A549 (cell line): ENCODE results near the gene PGPEP1. TPM values are rescaled to one million over a fixed set of nuclear protein-coding genes. Genes with fewer than 3 reads are reported as not detected.
A peak's percentile ranks its signal among the peaks of the same experiment; 100 is the strongest.

Source experiments
- ATAC-seq, 2 experiments: fragments of 200-7000 bp in 1 of 2; fragments of >200 bp in 1 of 2; cut with Nextera tagmentation in 1 of 2; cut with Tn5 transposase in 1 of 2; 3 replicates each; pipeline versions ENCODE4 v1.8.0 to v1.9.1; 2018 to 2020; ENCODE audit warnings: mild to moderate bottlenecking in 1 of 2, moderate library complexity in 1 of 2
- CTCF ChIA-PET: fragments of 300-600 bp; sonication (Branson Sonifier 250); formaldehyde crosslinking; extraction: SDS; loops from one replicate; lab custom pipeline; 2021; ENCODE audit warnings: antibody characterized with exemption, inconsistent platforms; lab: Yijun Ruan, JAX
- POLR2A ChIA-PET: fragments of 350-600 bp; formaldehyde crosslinking; extraction: SDS; loops from one replicate; lab custom pipeline; 2021; ENCODE audit warnings: antibody characterized with exemption, inconsistent platforms; lab: Yijun Ruan, JAX
- DNase-seq, 2 experiments: peaks; one replicate each; pipeline versions ENCODE4 v3.0.0 to v3.0.0-alpha.2; 2011 to 2016; ENCODE audit warnings: low read depth in 1 of 2, low spot score in 1 of 2
- FAIRE-seq: peaks from 2 replicates; lab custom pipeline; 2011; peaks lifted over from hg19 to GRCh38; lab: Jason Lieb, UNC
- H3K27ac ChIP-seq, 2 experiments: fragments of >200 bp; sonication (Bioruptor Twin); formaldehyde crosslinking; 3 replicates each; pipeline ENCODE4 v1.5.1; 2016 to 2017
- H3K4me1 ChIP-seq: fragments of >200 bp; sonication (Bioruptor Twin); formaldehyde crosslinking; 3 replicates; pipeline ENCODE4 v1.6.1; 2016
- H3K4me2 ChIP-seq: fragments of >200 bp; sonication (Bioruptor Twin); formaldehyde crosslinking; 3 replicates; pipeline ENCODE4 v1.6.1; 2016
- H3K4me3 ChIP-seq: fragments of >200 bp; sonication (Bioruptor Twin); formaldehyde crosslinking; 3 replicates; pipeline ENCODE4 v1.5.1; 2016
- H3K9me3 ChIP-seq: fragments of >200 bp; sonication (Bioruptor Twin); formaldehyde crosslinking; 3 replicates; pipeline ENCODE4 v1.6.1; 2016
- BCL3 ChIP-seq: fragments of >200 bp; sonication (Bioruptor Twin); formaldehyde crosslinking; IDR thresholded peaks from 3 replicates; pipeline ENCODE4 v1.6.1; 2016
- CEBPB ChIP-seq, 2 experiments: fragments of >200 bp in 1 of 2; sonication (Bioruptor Twin) in 1 of 2; formaldehyde crosslinking in 1 of 2; IDR thresholded peaks; 2 replicates each; pipeline ENCODE4 v1.6.1; 2012 to 2016
- EP300 ChIP-seq, 2 experiments: fragments of >200 bp; sonication (Bioruptor Twin); formaldehyde crosslinking; IDR thresholded peaks; 2 replicates in 1 of 2; 3 replicates in 1 of 2; pipeline ENCODE4 v1.6.1; 2016 to 2017
- ESRRA ChIP-seq: fragments of 150-350 bp; IDR thresholded peaks from 2 replicates; pipeline ENCODE4 v1.6.1; 2014; ENCODE audit warnings: mild to moderate bottlenecking, low read length, borderline replicate concordance
- FOSB ChIP-seq: fragments of 250-450 bp; sonication (Bioruptor Pico); IDR thresholded peaks from 2 replicates; pipeline ENCODE4 v1.5.0; 2020; ENCODE audit warnings: mild to moderate bottlenecking, moderate library complexity
- FOSL2 ChIP-seq, 2 experiments: fragments of 450-650 bp in 1 of 2; fragments of >200 bp in 1 of 2; sonication (Bioruptor Twin) in 1 of 2; formaldehyde crosslinking; IDR thresholded peaks; 2 replicates each; pipeline versions ENCODE4 v1.5.0 to v1.6.1; 2016 to 2020; ENCODE audit warnings: mild to moderate bottlenecking in 1 of 2, moderate library complexity in 1 of 2
- HDAC2 ChIP-seq: fragments of 200-600 bp; sonication (generic); IDR thresholded peaks from 2 replicates; pipeline ENCODE4 v1.6.1; 2016
- JUN ChIP-seq, 2 experiments: fragments of >200 bp; sonication (Bioruptor Twin); formaldehyde crosslinking; IDR thresholded peaks; 2 replicates in 1 of 2; 3 replicates in 1 of 2; pipeline ENCODE4 v1.6.1; 2016 to 2017
- JUNB ChIP-seq: fragments of >200 bp; sonication (Bioruptor Twin); formaldehyde crosslinking; IDR thresholded peaks from 2 replicates; pipeline ENCODE4 v1.6.1; 2016
- KDM1A ChIP-seq: fragments of 200-600 bp; sonication (generic); IDR thresholded peaks from 2 replicates; pipeline ENCODE4 v1.6.1; 2016; ENCODE audit warnings: low read depth, mild to moderate bottlenecking
- KDM5A ChIP-seq: fragments of 200-600 bp; sonication (generic); IDR thresholded peaks from 2 replicates; pipeline ENCODE4 v1.6.1; 2016; ENCODE audit warnings: antibody characterized with exemption, mild to moderate bottlenecking
- RARB ChIP-seq: fragments of 250-450 bp; sonication (Bioruptor Pico); IDR thresholded peaks from 2 replicates; pipeline ENCODE4 v1.8.0; 2021; ENCODE audit warnings: mild to moderate bottlenecking, moderate library complexity
- RFX5 ChIP-seq: fragments of 450-650 bp; IDR thresholded peaks from 2 replicates; pipeline ENCODE4 v1.7.1; 2014; ENCODE audit warnings: antibody characterized with exemption, mild to moderate bottlenecking, moderate library complexity
- RNF2 ChIP-seq: fragments of 200-600 bp; sonication (generic); IDR thresholded peaks from 2 replicates; pipeline ENCODE4 v1.6.1; 2016; ENCODE audit warnings: low read depth, mild to moderate bottlenecking, antibody characterized with exemption, moderate library complexity, borderline replicate concordance
- SMC3 ChIP-seq: fragments of >200 bp; sonication (Bioruptor Twin); formaldehyde crosslinking; IDR thresholded peaks from 3 replicates; pipeline ENCODE4 v1.6.1; 2018; ENCODE audit warnings: inconsistent platforms
- TFCP2L1 ChIP-seq: fragments of 250-450 bp; sonication (Bioruptor Pico); IDR thresholded peaks from 2 replicates; pipeline ENCODE4 v1.5.0; 2021; ENCODE audit warnings: mild to moderate bottlenecking
- USF2 ChIP-seq: fragments of 450-650 bp; IDR thresholded peaks from 2 replicates; pipeline ENCODE4 v1.6.1; 2014; ENCODE audit warnings: antibody characterized with exemption
- ZSCAN20 ChIP-seq: fragments of 250-450 bp; sonication (Bioruptor Pico); IDR thresholded peaks from 2 replicates; pipeline ENCODE4 v1.8.0; 2022; ENCODE audit warnings: mild to moderate bottlenecking, moderate library complexity
- WGBS: methylation state at CpG from one replicate; pipeline ENCODE4 v1.1.6; 2017; ENCODE audit errors: missing lambda C conversion rate; 5-methylcytosine and 5-hydroxymethylcytosine counted together
- polyA plus RNA-seq, 4 experiments: library from polyadenylated mRNA; depleted of rRNA in 3 of 4; stranded (reverse); fragments of >200 nt; fragmentation: RNase III in 1 of 4; extraction: RNeasy Plus Mini Kit Qiagen cat#74134 plus additional on column Dnase treatment in 1 of 4; gene quantifications; 2 replicates in 3 of 4; 3 replicates in 1 of 4; pipeline ENCODE4 v1.2.3, GENCODE V29; 2011 to 2017
- TF ChIP-seq, protein P1 (sequence below): fragments of >200 bp; sonication (Bioruptor Twin); formaldehyde crosslinking; IDR thresholded peaks from 2 replicates; pipeline ENCODE4 v1.6.1; 2016
- TF ChIP-seq, protein P2 (sequence below): fragments of >200 bp; sonication (Bioruptor Twin); formaldehyde crosslinking; IDR thresholded peaks from 3 replicates; pipeline ENCODE4 v1.5.1; 2016
- TF ChIP-seq, protein P3 (sequence below): IDR thresholded peaks from 2 replicates; pipeline ENCODE4 v1.6.1; 2012

Gene PGPEP1
- polyA plus RNA-seq, 2 of the 4 experiments (the other 2 are of a cell fraction), result 5.3 to 7.1 TPM

DNA sequence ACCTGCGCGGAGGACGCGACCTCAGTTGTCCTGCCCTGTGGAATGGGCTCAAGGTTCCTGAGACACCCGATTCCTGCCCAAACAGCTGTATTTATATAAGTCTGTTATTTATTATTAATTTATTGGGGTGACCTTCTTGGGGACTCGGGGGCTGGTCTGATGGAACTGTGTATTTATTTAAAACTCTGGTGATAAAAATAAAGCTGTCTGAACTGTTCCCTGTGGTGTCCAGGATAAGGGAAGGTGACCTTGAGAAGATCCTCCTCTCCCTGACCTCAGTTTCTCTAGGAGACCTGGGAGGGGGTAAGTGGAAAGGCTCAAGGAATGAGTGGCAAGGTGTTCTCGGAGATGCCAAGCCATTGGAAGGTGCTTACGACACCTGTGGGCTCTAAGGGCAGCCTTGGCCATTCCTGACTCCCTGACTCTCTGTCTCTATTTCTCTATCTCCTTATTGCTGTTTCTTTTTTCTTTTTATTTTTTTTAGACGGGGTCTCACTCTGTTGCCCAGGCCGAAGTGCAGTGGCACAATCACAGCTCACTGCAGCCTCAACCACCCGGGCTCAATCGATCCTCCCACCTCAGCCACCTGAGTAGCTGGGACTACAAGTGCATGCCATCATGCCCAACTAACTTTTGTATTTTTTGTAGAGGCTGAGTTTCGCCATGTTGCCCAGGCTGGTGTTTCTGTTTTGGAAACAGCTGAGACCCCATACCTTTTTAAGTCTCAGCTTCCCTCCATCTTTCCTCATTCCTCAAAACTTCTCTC lies 48.7 kb downstream of the PGPEP1 start:
- Histone ChIP-seq H3K27ac (peak overlapping the region; percentile 97 to 99), H3K4me3 (peak overlapping the region; percentile 98), H3K4me2 (peak overlapping the region; percentile 92), H3K4me1 (peaks cover 23% of the 10 kb centered on the region), H3K9me3 (no peaks in the 10 kb centered on the region)
- CTCF ChIA-PET, result interaction anchor here (0.7 to 7.5 kb wide), 25 partner anchors 8 to 137 kb away, joined by 3 to 75 read pairs (median 9); partner anchors contain the start of genes LRRC25 and SSBP4
- no peak for FAIRE-seq
- DNase-seq, result no peak
- ATAC-seq, result no peak
- POLR2A ChIA-PET, result interaction anchor here (0.6 to 1.1 kb wide), 3 partner anchors 9 to 36 kb away, joined by 3 to 5 read pairs (median 4); no protein-coding TSS in a partner anchor
- WGBS, result 81% methylated on average over 13 of the region's 13 CpGs
- no peak for TF ChIP-seq JUNB
- no peak for TF ChIP-seq FOSL2 (IDR thresholded peaks at IDR 0.05)
- TF ChIP-seq FOSL2 (CRISPR knock-in tag; IDR thresholded peaks at IDR 0.05), result no peak
- no peak for TF ChIP-seq USF2
- no peak for TF ChIP-seq EP300 (IDR thresholded peaks at IDR 0.05)
- no peak for TF ChIP-seq SMC3
- TF ChIP-seq ESRRA, result no peak; the same call in 1 of the 2 replicates
- TF ChIP-seq ZSCAN20 (CRISPR knock-in tag), result no peak
- TF ChIP-seq HDAC2, result 0 out of 2 replicates have a peak, but pooled peaks have one; percentile 55
- TF ChIP-seq, protein P1, sequence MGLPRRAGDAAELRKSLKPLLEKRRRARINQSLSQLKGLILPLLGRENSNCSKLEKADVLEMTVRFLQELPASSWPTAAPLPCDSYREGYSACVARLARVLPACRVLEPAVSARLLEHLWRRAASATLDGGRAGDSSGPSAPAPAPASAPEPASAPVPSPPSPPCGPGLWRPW, result no peak
- TF ChIP-seq RNF2, result no peak
- TF ChIP-seq BCL3, result no peak
- TF ChIP-seq, protein P2, sequence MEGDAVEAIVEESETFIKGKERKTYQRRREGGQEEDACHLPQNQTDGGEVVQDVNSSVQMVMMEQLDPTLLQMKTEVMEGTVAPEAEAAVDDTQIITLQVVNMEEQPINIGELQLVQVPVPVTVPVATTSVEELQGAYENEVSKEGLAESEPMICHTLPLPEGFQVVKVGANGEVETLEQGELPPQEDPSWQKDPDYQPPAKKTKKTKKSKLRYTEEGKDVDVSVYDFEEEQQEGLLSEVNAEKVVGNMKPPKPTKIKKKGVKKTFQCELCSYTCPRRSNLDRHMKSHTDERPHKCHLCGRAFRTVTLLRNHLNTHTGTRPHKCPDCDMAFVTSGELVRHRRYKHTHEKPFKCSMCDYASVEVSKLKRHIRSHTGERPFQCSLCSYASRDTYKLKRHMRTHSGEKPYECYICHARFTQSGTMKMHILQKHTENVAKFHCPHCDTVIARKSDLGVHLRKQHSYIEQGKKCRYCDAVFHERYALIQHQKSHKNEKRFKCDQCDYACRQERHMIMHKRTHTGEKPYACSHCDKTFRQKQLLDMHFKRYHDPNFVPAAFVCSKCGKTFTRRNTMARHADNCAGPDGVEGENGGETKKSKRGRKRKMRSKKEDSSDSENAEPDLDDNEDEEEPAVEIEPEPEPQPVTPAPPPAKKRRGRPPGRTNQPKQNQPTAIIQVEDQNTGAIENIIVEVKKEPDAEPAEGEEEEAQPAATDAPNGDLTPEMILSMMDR, result no peak
- no peak for TF ChIP-seq RARB (CRISPR knock-in tag)
- no peak for TF ChIP-seq CEBPB (IDR thresholded peaks at IDR 0.05)
- no peak for TF ChIP-seq TFCP2L1
- TF ChIP-seq, protein P3, sequence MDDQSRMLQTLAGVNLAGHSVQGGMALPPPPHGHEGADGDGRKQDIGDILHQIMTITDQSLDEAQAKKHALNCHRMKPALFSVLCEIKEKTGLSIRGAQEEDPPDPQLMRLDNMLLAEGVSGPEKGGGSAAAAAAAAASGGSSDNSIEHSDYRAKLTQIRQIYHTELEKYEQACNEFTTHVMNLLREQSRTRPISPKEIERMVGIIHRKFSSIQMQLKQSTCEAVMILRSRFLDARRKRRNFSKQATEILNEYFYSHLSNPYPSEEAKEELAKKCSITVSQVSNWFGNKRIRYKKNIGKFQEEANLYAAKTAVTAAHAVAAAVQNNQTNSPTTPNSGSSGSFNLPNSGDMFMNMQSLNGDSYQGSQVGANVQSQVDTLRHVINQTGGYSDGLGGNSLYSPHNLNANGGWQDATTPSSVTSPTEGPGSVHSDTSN, result no peak
- TF ChIP-seq FOSB (CRISPR knock-in tag), result no peak
- TF ChIP-seq KDM5A, result no peak
- peak; percentile 72; the same call in 1 of the 2 replicates for TF ChIP-seq KDM1A
- TF ChIP-seq JUN (IDR thresholded peaks at IDR 0.05), result peak in 1 of 2 experiments; percentile 27; a peak in 1 of 5 replicates

GRCh38 chr19:18389726-18390064 lies 49.3 kb downstream of the PGPEP1 start:
- ATAC-seq (no peak), DNase-seq (no peak), FAIRE-seq (no peak)
- Histone ChIP-seq H3K4me2 (peak overlapping the region; percentile 92), H3K27ac (peak overlapping the region; percentile 97 to 99), H3K4me3 (peak overlapping the region; percentile 98), H3K4me1 (peaks cover 23% of the 10 kb centered on the region), H3K9me3 (no peaks in the 10 kb centered on the region)
- TF ChIP-seq RFX5 (no peak), FOSB (CRISPR knock-in tag) (no peak)
- TF ChIP-seq, protein P2, result no peak; the same call in 2 of the 3 replicates
- POLR2A ChIA-PET, result interaction anchor here (0.8 to 1.8 kb wide), 4 partner anchors 9 to 25 kb away, joined by 5 to 10 read pairs (median 6); no protein-coding TSS in a partner anchor
- CTCF ChIA-PET, result interaction anchor here (0.8 to 7.5 kb wide), 12 partner anchors 9 to 115 kb away, joined by 4 to 75 read pairs (median 12); partner anchors contain the start of gene SSBP4
